ENCODE measurements around the gene ADORA1. TPM values are rescaled to one million over a fixed set of nuclear protein-coding genes. Genes with fewer than 3 reads are reported as not detected.

ADORA1 gene
- total RNA-seq, 1 donor from 2014 or later: 3.8 TPM

GRCh38 chr1:203148127-203148526 lies 20.6 kb downstream of the ADORA1 start:
- Mint-ChIP-seq H3K27me3 (ENCODE audit: low read depth) (no peaks in the 10 kb centered on the region), H3K27ac (no peak overlapping the region), H3K36me3 (no peaks in the 10 kb centered on the region), H3K4me3 (no peak overlapping the region), H3K4me1 (peaks cover 55% of the 10 kb centered on the region), H3K9me3 (no peaks in the 10 kb centered on the region)
- no peak for DNase-seq (ENCODE audit: low spot score in 2 of 2, unreplicated experiment in 2 of 2)
- TF ChIP-seq CTCF (IDR thresholded peaks at IDR 0.05; ENCODE audit: unreplicated experiment): peak; percentile 39

- Mint-ChIP-seq H3K4me1 (peaks cover 60% of the 10 kb centered on the region), H3K36me3 (no peaks in the 10 kb centered on the region), H3K27me3 (ENCODE audit: low read depth) (no peaks in the 10 kb centered on the region), H3K27ac (peak overlapping the region; percentile 19), H3K4me3 (no peak overlapping the region), H3K9me3 (no peaks in the 10 kb centered on the region)
- no peak for TF ChIP-seq CTCF (IDR thresholded peaks at IDR 0.05; ENCODE audit: unreplicated experiment)
- no peak for DNase-seq (ENCODE audit: low spot score in 2 of 2, unreplicated experiment in 2 of 2)
These were observed 21.1 kb downstream of the ADORA1 start for GRCh38 chr1:203148579-203148978.

- H3K4me3 Mint-ChIP-seq: no peak overlapping the region
- H3K9me3 Mint-ChIP-seq: no peaks in the 10 kb centered on the region
These were observed 21.8 kb downstream of the ADORA1 start for GRCh38 chr1:203149188-203149840.

GRCh38 chr1:203150511-203151297 lies 23.2 kb downstream of the ADORA1 start:
- Mint-ChIP-seq H3K4me3 (no peak overlapping the region), H3K27me3 (ENCODE audit: low read depth) (no peaks in the 10 kb centered on the region), H3K27ac (peak overlapping the region; percentile 69), H3K36me3 (no peaks in the 10 kb centered on the region), H3K9me3 (no peaks in the 10 kb centered on the region), H3K4me1 (peaks cover 61% of the 10 kb centered on the region)
- no peak for DNase-seq (ENCODE audit: low spot score in 2 of 2, unreplicated experiment in 2 of 2)
- no peak for TF ChIP-seq CTCF (IDR thresholded peaks at IDR 0.05; ENCODE audit: unreplicated experiment)

More at GRCh38 chr1:203149188-203149840, 21.8 kb downstream of the ADORA1 start:
- no peak for TF ChIP-seq CTCF (IDR thresholded peaks at IDR 0.05; ENCODE audit: unreplicated experiment)
- DNase-seq (ENCODE audit: low spot score in 2 of 2, unreplicated experiment in 2 of 2): no peak
- H3K4me1 Mint-ChIP-seq: peaks cover 65% of the 10 kb centered on the region
- no peaks in the 10 kb centered on the region for H3K36me3 Mint-ChIP-seq
- no peaks in the 10 kb centered on the region for H3K27me3 Mint-ChIP-seq (ENCODE audit: low read depth)
- H3K27ac Mint-ChIP-seq: peak overlapping the region; percentile 49

GRCh38 chr1:203151362-203152157 lies 24.0 kb downstream of the ADORA1 start:
- H3K27me3 Mint-ChIP-seq (ENCODE audit: low read depth): no peaks in the 10 kb centered on the region
- DNase-seq (ENCODE audit: low spot score in 2 of 2, unreplicated experiment in 2 of 2): no peak
- H3K36me3 Mint-ChIP-seq: no peaks in the 10 kb centered on the region
- H3K27ac Mint-ChIP-seq: peak overlapping the region; percentile 87
- TF ChIP-seq CTCF (IDR thresholded peaks at IDR 0.05; ENCODE audit: unreplicated experiment): no peak
- H3K4me3 Mint-ChIP-seq: no peak overlapping the region
- no peaks in the 10 kb centered on the region for H3K9me3 Mint-ChIP-seq
- H3K4me1 Mint-ChIP-seq: peaks cover 67% of the 10 kb centered on the region

Data from mesothelial cell of epicardium (in vitro differentiated cells).